ENCODE results near the gene ARHGAP45. TPM values are rescaled to one million over a fixed set of nuclear protein-coding genes. Genes with fewer than 3 reads are reported as not detected.
A peak's percentile ranks its signal among the peaks of the same experiment; 100 is the strongest.

ARHGAP45 gene
- total RNA-seq, 1 donor from 2014 or later: 0.57 TPM

DNA sequence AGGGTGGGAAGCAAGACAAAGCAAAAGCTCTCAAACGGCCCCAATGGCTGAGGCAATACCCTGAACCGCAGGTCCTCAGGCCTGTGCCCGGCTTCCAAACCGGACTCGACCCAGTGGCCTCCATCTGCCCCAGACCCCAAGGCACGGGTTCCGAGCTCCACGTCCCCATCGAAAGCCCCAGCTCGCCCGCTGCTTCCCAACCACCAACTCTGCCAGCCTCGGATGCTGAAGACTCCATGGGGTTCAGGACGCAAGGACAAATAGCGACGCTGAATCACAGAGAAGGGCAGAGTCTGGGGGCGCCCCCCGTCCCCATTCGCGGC lies 27.6 kb downstream of the ARHGAP45 start:
- H3K36me3 Mint-ChIP-seq (ENCODE audit: low read depth): peaks cover 2% of the 10 kb centered on the region
- no peaks in the 10 kb centered on the region for H3K27me3 Mint-ChIP-seq (ENCODE audit: low read depth)
- peaks cover 33% of the 10 kb centered on the region for H3K4me1 Mint-ChIP-seq (ENCODE audit: low read depth)
- TF ChIP-seq, protein P1, sequence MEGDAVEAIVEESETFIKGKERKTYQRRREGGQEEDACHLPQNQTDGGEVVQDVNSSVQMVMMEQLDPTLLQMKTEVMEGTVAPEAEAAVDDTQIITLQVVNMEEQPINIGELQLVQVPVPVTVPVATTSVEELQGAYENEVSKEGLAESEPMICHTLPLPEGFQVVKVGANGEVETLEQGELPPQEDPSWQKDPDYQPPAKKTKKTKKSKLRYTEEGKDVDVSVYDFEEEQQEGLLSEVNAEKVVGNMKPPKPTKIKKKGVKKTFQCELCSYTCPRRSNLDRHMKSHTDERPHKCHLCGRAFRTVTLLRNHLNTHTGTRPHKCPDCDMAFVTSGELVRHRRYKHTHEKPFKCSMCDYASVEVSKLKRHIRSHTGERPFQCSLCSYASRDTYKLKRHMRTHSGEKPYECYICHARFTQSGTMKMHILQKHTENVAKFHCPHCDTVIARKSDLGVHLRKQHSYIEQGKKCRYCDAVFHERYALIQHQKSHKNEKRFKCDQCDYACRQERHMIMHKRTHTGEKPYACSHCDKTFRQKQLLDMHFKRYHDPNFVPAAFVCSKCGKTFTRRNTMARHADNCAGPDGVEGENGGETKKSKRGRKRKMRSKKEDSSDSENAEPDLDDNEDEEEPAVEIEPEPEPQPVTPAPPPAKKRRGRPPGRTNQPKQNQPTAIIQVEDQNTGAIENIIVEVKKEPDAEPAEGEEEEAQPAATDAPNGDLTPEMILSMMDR (IDR thresholded peaks at IDR 0.05): no peak
- peak overlapping the region; percentile 87 for H3K27ac Mint-ChIP-seq (ENCODE audit: unreplicated experiment)
- no peaks in the 10 kb centered on the region for H3K9me3 Mint-ChIP-seq (ENCODE audit: low read depth)
- H3K4me3 Mint-ChIP-seq (ENCODE audit: unreplicated experiment): peak overlapping the region; percentile 86
- no peak for DNase-seq (ENCODE audit: low spot score)

DNA sequence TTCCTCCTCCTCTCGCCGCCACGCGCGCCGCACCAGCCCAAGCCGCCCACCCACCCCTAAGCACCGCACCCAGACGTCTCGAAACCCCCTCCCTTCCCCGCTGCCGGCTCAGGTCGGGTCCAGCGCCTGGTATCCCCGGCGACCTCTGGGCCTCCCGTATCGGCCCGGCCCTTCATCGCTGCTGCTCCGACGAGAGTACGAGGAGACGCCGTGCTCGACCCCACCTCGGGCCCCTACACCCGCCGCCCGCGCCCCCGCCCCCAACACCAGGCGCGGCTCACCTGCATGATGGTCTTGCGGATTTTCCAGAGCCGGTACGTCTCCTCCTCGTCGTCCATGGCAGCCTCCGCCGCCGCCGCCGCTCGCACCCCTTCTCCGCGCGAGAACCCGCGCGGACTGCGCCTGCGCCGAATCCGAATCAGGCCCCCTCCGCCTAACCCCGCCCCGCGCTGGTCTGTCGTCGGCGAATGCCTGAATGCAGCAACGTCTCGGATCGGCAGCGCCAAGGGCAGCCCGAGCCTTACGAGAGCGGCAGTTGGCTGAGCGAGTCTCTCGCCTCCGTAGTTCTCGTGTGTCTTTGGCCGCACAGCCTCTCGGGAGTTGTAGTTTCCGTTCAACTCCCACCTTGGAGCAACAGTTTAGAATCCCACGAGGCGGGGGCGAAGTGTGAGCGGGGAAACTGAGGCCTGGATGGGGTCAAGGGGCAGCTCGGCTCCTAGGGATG lies 28.2 kb downstream of the ARHGAP45 start, which contains the start of gene POLR2E:
TSS of gene POLR2E (minus strand) at position 398 of the 724 bp plus-strand sequence. CDS start at position 338, 60 bp downstream.
- Mint-ChIP-seq H3K27ac (ENCODE audit: unreplicated experiment) (peak within 1 kb of the TSS; percentile 87), H3K9me3 (ENCODE audit: low read depth) (peaks cover 2% of the 10 kb centered on the region), H3K36me3 (ENCODE audit: low read depth) (peaks cover 2% of the 10 kb centered on the region), H3K4me3 (ENCODE audit: unreplicated experiment) (peak within 1 kb of the TSS; percentile 86), H3K27me3 (ENCODE audit: low read depth) (no peaks in the 10 kb centered on the region), H3K4me1 (ENCODE audit: low read depth) (peaks cover 37% of the 10 kb centered on the region)
- TF ChIP-seq, protein P1 (IDR thresholded peaks at IDR 0.05): no peak
- peak; percentile 99 for DNase-seq (ENCODE audit: low spot score)

DNA sequence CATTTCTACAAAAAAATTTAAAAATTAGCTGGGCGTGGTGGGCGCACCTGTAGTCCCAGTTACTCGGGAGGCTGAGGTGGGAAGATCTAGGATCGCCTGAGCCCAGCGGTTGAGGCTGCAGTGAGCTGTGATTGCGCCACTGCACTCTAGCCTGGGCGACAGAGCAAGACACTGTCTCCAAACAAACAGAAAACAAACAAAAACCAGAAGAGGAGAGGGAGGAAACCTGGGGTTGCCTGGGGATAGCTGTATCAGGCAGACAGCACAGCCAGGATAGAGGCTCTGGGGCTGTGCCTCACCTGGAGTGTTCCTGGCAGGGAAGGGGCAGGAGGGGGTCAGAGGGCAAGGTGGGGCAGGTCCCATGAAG lies 30.8 kb downstream of the ARHGAP45 start:
- H3K36me3 Mint-ChIP-seq (ENCODE audit: low read depth): no peaks in the 10 kb centered on the region
- DNase-seq (ENCODE audit: low spot score): no peak
- no peak overlapping the region for H3K4me3 Mint-ChIP-seq (ENCODE audit: unreplicated experiment)
- H3K27ac Mint-ChIP-seq (ENCODE audit: unreplicated experiment): peak overlapping the region; percentile 30
- TF ChIP-seq, protein P1 (IDR thresholded peaks at IDR 0.05): no peak
- H3K4me1 Mint-ChIP-seq (ENCODE audit: low read depth): peaks cover 55% of the 10 kb centered on the region
- peaks cover 2% of the 10 kb centered on the region for H3K9me3 Mint-ChIP-seq (ENCODE audit: low read depth)
- H3K27me3 Mint-ChIP-seq (ENCODE audit: low read depth): no peaks in the 10 kb centered on the region

DNA sequence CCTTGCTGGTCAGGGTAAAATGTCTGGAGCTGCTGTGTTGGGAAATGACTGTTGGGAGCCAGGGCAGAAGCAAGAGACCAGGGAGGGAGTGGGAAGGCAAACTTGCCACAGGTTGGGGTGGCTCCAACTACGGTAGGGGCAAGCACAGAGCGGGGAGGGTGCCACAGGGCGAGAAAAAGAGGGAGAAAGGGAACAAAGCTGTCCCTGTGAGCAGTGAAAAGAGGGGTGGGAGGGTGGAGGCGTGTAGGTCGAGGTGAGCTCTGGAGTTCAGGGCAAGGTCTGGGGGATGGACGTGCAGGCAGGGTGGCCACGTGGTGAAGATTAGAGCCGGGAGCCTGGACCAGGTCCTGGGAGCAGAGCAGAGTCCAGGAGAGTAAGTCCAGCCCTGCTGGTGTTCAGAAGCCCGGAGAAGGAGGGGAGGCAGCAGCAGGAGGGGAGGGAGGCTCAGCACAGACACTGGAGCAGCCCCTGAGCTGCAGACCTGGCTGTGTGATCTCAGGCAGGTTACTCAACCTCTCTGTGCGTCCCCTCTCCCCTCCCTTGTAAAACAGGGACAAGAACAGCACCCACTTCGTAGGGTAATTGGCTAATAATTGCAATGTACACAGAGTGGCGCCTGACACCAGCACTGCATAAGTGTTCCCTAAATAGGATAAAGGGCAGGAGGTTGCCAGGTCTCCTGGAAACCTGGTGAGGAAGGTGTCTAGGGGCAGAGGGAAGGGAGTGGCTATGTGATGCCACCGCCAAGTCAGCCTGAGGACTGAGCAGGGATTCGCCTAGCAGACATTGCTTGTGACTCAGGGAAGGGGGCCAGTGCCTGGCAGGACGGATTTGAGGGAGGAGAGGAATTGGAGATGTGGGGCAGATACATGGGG lies 31.4 kb downstream of the ARHGAP45 start:
- no peaks in the 10 kb centered on the region for H3K27me3 Mint-ChIP-seq (ENCODE audit: low read depth)
- H3K4me3 Mint-ChIP-seq (ENCODE audit: unreplicated experiment): no peak overlapping the region
- H3K4me1 Mint-ChIP-seq (ENCODE audit: low read depth): peaks cover 57% of the 10 kb centered on the region
- H3K27ac Mint-ChIP-seq (ENCODE audit: unreplicated experiment): peak overlapping the region; percentile 92
- DNase-seq (ENCODE audit: low spot score): no peak
- peaks cover 2% of the 10 kb centered on the region for H3K9me3 Mint-ChIP-seq (ENCODE audit: low read depth)
- TF ChIP-seq, protein P1 (IDR thresholded peaks at IDR 0.05): no peak
- H3K36me3 Mint-ChIP-seq (ENCODE audit: low read depth): no peaks in the 10 kb centered on the region

DNA sequence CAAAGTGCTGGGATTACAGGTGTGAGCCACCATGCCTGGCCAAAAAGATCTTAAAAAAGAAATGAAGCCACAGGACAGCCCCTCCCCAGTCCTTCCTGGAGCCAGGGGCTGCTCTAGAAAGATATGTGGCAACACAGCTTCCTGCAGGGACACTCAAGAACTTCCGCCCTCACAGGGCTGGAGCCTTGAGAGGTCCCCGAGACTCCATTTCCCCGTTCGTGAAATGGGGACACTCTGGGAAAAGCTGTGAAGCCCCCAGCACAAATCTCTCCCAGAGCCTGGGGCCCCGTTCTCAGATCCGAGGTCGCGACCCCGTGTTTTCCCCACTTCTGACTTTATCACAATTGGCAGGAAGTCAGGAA lies 34.4 kb downstream of the ARHGAP45 start:
- H3K4me3 Mint-ChIP-seq (ENCODE audit: unreplicated experiment): peak overlapping the region; percentile 35
- TF ChIP-seq, protein P1 (IDR thresholded peaks at IDR 0.05): no peak

More for the DNA sequence above, 34.4 kb downstream of the ARHGAP45 start:
- H3K9me3 Mint-ChIP-seq (ENCODE audit: low read depth): peaks cover 2% of the 10 kb centered on the region
- H3K27me3 Mint-ChIP-seq (ENCODE audit: low read depth): no peaks in the 10 kb centered on the region
- peaks cover 57% of the 10 kb centered on the region for H3K4me1 Mint-ChIP-seq (ENCODE audit: low read depth)
- no peak for DNase-seq (ENCODE audit: low spot score)
- H3K27ac Mint-ChIP-seq (ENCODE audit: unreplicated experiment): peak overlapping the region; percentile 98
- H3K36me3 Mint-ChIP-seq (ENCODE audit: low read depth): no peaks in the 10 kb centered on the region

Data from chondrocyte (in vitro differentiated cells).